Osteocyte (in vitro differentiated cells): ENCODE measurements around the gene C3orf20. TPM values are rescaled to one million over a fixed set of nuclear protein-coding genes. Genes with fewer than 3 reads are reported as not detected.

ENCODE experiments used
- DNase-seq: peaks from one replicate; pipeline ENCODE4 v3.0.0; 2021; ENCODE audit warnings: mixed read lengths; ENCODE audit not compliant: unreplicated experiment; ENCODE audit errors: extremely low spot score
- H3K27ac Mint-ChIP-seq: one replicate; pipeline ENCODE4 v1.8.0; 2021; ENCODE audit warnings: mild to moderate bottlenecking, mixed read lengths; ENCODE audit not compliant: unreplicated experiment
- H3K27me3 Mint-ChIP-seq: one replicate; pipeline ENCODE4 v1.8.0; 2021; ENCODE audit warnings: mixed read lengths; ENCODE audit not compliant: unreplicated experiment
- H3K36me3 Mint-ChIP-seq: one replicate; pipeline ENCODE4 v1.8.0; 2021; ENCODE audit warnings: mixed read lengths; ENCODE audit not compliant: unreplicated experiment
- H3K4me1 Mint-ChIP-seq: one replicate; pipeline ENCODE4 v1.8.0; 2021; ENCODE audit warnings: mixed read lengths; ENCODE audit not compliant: unreplicated experiment
- H3K4me3 Mint-ChIP-seq: one replicate; pipeline ENCODE4 v1.8.0; 2021; ENCODE audit warnings: mild to moderate bottlenecking, moderate library complexity, mixed read lengths; ENCODE audit not compliant: unreplicated experiment
- H3K9me3 Mint-ChIP-seq: one replicate; pipeline ENCODE4 v1.8.0; 2021; ENCODE audit warnings: mixed read lengths; ENCODE audit not compliant: unreplicated experiment
- total RNA-seq: library from RNA; stranded (reverse); gene quantifications from 2 replicates; pipeline ENCODE4 v1.2.1, GENCODE V29; 2021
- TF ChIP-seq, protein P1 (sequence below): fragments of 200-600 bp; sonication (generic); IDR thresholded peaks from 2 replicates; pipeline ENCODE4 v1.5.0; 2021; ENCODE audit warnings: antibody characterized with exemption, mild to moderate bottlenecking, moderate library complexity

The C3orf20 gene
- total RNA-seq, 1 donor from 2014 or later: not detected

DNA sequence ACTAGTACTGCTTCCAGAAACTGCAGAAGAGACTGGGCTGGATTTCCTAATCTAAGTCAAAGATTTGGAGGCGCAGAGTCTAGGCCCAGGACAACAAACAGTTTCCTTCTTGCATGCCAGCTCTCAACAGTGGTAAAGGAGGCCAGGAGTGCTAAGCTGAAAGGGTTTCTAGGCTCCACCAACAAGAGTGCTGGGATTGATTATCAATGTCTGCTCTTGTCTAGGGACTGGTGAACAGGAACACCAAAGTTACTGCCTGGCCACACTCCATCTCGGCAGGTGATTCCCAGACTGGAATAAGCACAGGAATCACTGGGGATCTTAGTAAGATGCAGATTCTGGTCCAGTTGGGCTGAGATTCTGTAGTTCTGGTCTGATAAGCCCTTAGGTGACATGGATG is 121.1 kb downstream of the C3orf20 start:
- Mint-ChIP-seq H3K4me1 (peaks cover 4% of the 10 kb centered on the region), H3K9me3 (no peaks in the 10 kb centered on the region), H3K27ac (no peak overlapping the region), H3K36me3 (no peaks in the 10 kb centered on the region), H3K27me3 (peaks cover 34% of the 10 kb centered on the region), H3K4me3 (no peak overlapping the region)
- DNase-seq: no peak
- TF ChIP-seq, protein P1, sequence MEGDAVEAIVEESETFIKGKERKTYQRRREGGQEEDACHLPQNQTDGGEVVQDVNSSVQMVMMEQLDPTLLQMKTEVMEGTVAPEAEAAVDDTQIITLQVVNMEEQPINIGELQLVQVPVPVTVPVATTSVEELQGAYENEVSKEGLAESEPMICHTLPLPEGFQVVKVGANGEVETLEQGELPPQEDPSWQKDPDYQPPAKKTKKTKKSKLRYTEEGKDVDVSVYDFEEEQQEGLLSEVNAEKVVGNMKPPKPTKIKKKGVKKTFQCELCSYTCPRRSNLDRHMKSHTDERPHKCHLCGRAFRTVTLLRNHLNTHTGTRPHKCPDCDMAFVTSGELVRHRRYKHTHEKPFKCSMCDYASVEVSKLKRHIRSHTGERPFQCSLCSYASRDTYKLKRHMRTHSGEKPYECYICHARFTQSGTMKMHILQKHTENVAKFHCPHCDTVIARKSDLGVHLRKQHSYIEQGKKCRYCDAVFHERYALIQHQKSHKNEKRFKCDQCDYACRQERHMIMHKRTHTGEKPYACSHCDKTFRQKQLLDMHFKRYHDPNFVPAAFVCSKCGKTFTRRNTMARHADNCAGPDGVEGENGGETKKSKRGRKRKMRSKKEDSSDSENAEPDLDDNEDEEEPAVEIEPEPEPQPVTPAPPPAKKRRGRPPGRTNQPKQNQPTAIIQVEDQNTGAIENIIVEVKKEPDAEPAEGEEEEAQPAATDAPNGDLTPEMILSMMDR: no peak

DNA sequence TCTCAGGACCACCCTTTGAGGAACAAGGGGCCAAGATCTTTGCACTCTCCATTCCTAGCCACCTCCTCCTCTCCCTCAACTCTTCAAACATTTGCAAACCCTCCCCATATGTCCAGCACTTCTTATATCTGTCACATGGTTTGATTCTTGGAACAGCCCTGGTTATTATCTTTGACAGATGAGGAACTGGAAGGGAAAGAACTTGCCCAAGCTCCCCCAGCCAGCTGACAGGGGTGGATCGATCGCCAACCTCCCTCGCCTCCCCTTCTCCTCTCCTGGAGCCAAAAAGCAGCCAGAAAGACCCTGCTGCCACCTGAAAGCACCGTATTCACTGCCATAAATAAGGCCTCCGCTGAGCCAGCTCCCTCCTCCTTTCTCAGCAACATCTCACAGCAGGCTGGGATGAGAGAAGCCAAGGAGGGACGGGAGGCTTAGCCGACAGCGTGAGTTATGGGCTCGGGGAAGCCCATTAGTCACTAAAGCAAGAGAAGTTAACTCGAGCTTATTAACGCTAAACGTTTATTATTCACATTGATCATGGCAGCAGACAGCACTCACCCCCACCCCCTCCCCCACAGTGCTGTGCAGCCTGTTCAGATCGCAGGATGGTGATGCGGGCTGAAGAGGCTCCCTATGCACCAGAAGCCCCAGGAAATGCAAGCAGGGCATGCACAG is 121.6 kb downstream of the C3orf20 start:
- Mint-ChIP-seq H3K9me3 (no peaks in the 10 kb centered on the region), H3K4me3 (no peak overlapping the region), H3K27me3 (peaks cover 30% of the 10 kb centered on the region), H3K36me3 (no peaks in the 10 kb centered on the region), H3K4me1 (peaks cover 4% of the 10 kb centered on the region), H3K27ac (no peak overlapping the region)
- no peak for DNase-seq
- TF ChIP-seq, protein P1: no peak

DNA sequence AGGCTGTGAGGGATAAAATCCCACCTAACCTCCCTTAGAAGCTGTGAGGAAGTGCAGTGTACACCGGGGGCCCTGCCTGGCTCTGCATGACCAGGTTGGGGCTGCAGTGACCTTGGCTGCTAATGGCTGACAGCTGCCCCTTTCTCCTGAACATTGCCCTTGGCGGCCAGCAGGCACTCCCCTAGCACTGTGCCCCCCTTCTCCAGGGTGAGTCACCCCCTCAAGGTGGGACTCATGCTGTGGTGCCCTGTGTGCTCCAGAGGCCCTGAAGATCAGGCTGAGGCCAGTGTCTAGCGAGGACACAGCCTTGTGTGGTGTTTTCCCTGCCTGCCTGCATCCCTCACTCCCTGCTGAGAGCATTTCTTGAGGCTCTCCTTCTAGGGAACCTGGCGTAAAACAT is 122.8 kb downstream of the C3orf20 start:
- Mint-ChIP-seq H3K27me3 (peaks cover 28% of the 10 kb centered on the region), H3K36me3 (no peaks in the 10 kb centered on the region), H3K4me3 (no peak overlapping the region), H3K4me1 (peaks cover 4% of the 10 kb centered on the region), H3K9me3 (no peaks in the 10 kb centered on the region), H3K27ac (no peak overlapping the region)
- TF ChIP-seq, protein P1: no peak
- no peak for DNase-seq

DNA sequence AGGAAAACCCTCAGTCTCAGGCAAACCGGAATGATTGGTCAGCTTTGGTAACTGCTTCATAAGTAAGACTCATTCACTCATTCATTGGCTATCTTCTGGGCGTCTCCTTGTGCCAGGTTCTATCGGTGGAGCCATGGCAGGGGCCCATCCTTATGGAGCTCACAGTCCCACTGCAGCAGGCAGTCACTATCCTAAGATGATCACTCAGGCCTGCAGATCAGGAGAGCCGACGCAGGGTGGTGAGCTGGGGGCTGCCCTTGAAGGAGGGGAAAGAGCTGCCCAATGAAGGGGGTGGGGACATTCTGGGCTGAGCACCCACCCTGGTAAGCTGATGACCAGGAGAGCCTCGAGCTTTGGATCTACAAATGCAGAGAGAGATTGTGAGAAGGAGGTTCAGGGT is 123.3 kb downstream of the C3orf20 start:
- TF ChIP-seq, protein P1: no peak
- H3K4me1 Mint-ChIP-seq: peaks cover 3% of the 10 kb centered on the region
- H3K36me3 Mint-ChIP-seq: no peaks in the 10 kb centered on the region
- H3K27ac Mint-ChIP-seq: no peak overlapping the region
- H3K4me3 Mint-ChIP-seq: no peak overlapping the region
- H3K9me3 Mint-ChIP-seq: no peaks in the 10 kb centered on the region
- DNase-seq: no peak
- H3K27me3 Mint-ChIP-seq: peaks cover 30% of the 10 kb centered on the region

DNA sequence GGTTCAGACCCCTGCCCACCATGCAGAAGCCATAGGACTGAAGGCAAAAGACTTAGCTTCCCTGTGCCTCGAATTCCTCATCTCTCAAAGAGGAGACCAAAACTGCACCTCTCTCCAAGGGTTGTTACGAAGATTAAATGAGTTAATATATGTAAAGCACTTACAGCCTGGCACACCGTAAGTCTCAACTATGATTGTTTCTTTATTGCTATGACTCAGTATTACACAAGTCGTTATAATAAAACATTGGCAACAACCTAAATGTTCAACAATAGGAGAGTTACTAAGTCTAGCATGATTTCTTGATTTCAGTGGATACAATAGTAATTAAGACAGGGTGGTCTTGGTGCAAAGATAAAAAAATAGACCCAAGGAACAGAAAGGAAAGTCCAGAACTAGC is 124.2 kb downstream of the C3orf20 start:
- Mint-ChIP-seq H3K27ac (no peak overlapping the region), H3K9me3 (no peaks in the 10 kb centered on the region), H3K4me1 (no peaks in the 10 kb centered on the region), H3K36me3 (no peaks in the 10 kb centered on the region), H3K4me3 (no peak overlapping the region), H3K27me3 (peaks cover 27% of the 10 kb centered on the region)
- DNase-seq: no peak
- TF ChIP-seq, protein P1: no peak
